Tibial artery (tissue), 4 donors: ENCODE results near the gene TIPRL.

Experiments used
- DNase-seq, 2 donors: peaks; one replicate each; pipeline ENCODE4 v3.0.0-alpha.2; 2019
- H3K27ac ChIP-seq, 2 donors: fragments of 200-600 bp; sonication (generic) in 1 of 2; 1 replicate in 1 of 2; 2 replicates in 1 of 2; pipeline ENCODE4 v1.5.1; 2018 to 2019; ENCODE audit warnings: mild to moderate bottlenecking in 1 of 2
- H3K27me3 ChIP-seq, 2 donors: fragments of 200-600 bp; sonication (generic) in 1 of 2; one replicate each; pipeline versions ENCODE4 v1.5.1 to v1.6.0; 2016 to 2019
- H3K36me3 ChIP-seq, 3 donors: fragments of 200-600 bp; sonication (generic) in 2 of 3; one replicate each; pipeline ENCODE4 v1.5.1; 2016 to 2019; ENCODE audit warnings: mild to moderate bottlenecking in 2 of 3
- H3K4me1 ChIP-seq, 4 donors: fragments of 200-600 bp; sonication (generic) in 2 of 4; 1 replicate in 3 of 4; 2 replicates in 1 of 4; pipeline ENCODE4 v1.5.1; 2016 to 2019
- H3K4me3 ChIP-seq, 2 donors: fragments of 200-600 bp; sonication (generic) in 1 of 2; 1 replicate in 1 of 2; 2 replicates in 1 of 2; pipeline ENCODE4 v1.5.1; 2018 to 2019; ENCODE audit warnings: mild to moderate bottlenecking in 2 of 2
- H3K9me3 ChIP-seq, 3 donors: fragments of 200-600 bp; sonication (generic) in 1 of 3; one replicate each; pipeline ENCODE4 v1.5.1; 2016 to 2019
- CTCF ChIP-seq, 2 experiments: fragments of 200-600 bp in 1 of 2; fragments of 450-650 bp in 1 of 2; IDR thresholded peaks; one replicate each; pipeline ENCODE4 v1.5.1; 2017 to 2019; ENCODE audit warnings: antibody characterized with exemption in 2 of 2, mild to moderate bottlenecking in 1 of 2, moderate library complexity in 1 of 2
- intact Hi-C: fragments of 100-400 bp; cut with DNase I; formaldehyde crosslinking; loops from one replicate; pipeline ENCODE4 v1.15.0; 2023; ENCODE audit warnings: low total_unique reads

The TIPRL gene

GRCh38 chr1:168224991-168225390 is 46.2 kb downstream of the TIPRL start:
- H3K27me3 ChIP-seq = no peaks in the 10 kb centered on the region
- H3K4me3 ChIP-seq = peak overlapping the region in 1 of 2 donors; percentile 98
- no peak for TF ChIP-seq CTCF (IDR thresholded peaks at IDR 0.05)
- H3K36me3 ChIP-seq = peaks cover 0 to 2% (median 0%) of the 10 kb centered on the region in 3 donors
- intact Hi-C loops = loop anchor here (5.0 kb wide), 1 partner anchor 48 kb away; the partner anchor contains the start of gene TIPRL
- DNase-seq = no peak
- no peaks in the 10 kb centered on the region for H3K9me3 ChIP-seq
- peak overlapping the region; percentile 89 to 98 for H3K27ac ChIP-seq
- peaks cover 0 to 33% (median 24%) of the 10 kb centered on the region in 4 donors for H3K4me1 ChIP-seq

GRCh38 chr1:168225476-168226190 is 46.9 kb downstream of the TIPRL start, which contains the start of gene SFT2D2:
Gene SFT2D2, plus strand, starts transcription at chr1:168226004. Its CDS starts 76 bp downstream, at chr1:168226080.
- TF ChIP-seq CTCF (IDR thresholded peaks at IDR 0.05) = no peak
- Histone ChIP-seq H3K4me3 (peak within 1 kb of the TSS; percentile 93 to 98), H3K27ac (peak within 1 kb of the TSS; percentile 89 to 98), H3K27me3 (no peaks in the 10 kb centered on the region), H3K4me1 (peaks cover 0 to 40% (median 27%) of the 10 kb centered on the region in 4 donors), H3K36me3 (peaks cover 0 to 7% (median 0%) of the 10 kb centered on the region in 3 donors), H3K9me3 (no peaks in the 10 kb centered on the region)
- intact Hi-C loops = loop anchor here (5.0 kb wide), 1 partner anchor 48 kb away; the partner anchor contains the start of gene TIPRL
- peak; percentile 60 to 88 for DNase-seq

GRCh38 chr1:168227620-168228019 is 48.9 kb downstream of the TIPRL start:
- no peak for TF ChIP-seq CTCF (IDR thresholded peaks at IDR 0.05)
- no peaks in the 10 kb centered on the region for H3K9me3 ChIP-seq
- peak overlapping the region; percentile 89 to 98 for H3K27ac ChIP-seq
- peak overlapping the region; percentile 93 to 98 for H3K4me3 ChIP-seq
- H3K27me3 ChIP-seq = no peaks in the 10 kb centered on the region
- peaks cover 0 to 51% (median 29%) of the 10 kb centered on the region in 4 donors for H3K4me1 ChIP-seq
- no peak for DNase-seq
- H3K36me3 ChIP-seq = peaks cover 11 to 25% (median 13%) of the 10 kb centered on the region in 3 donors
- intact Hi-C loops = loop anchor here (5.0 kb wide), 1 partner anchor 50 kb away; the partner anchor contains the start of gene TIPRL

GRCh38 chr1:168229893-168230292 is 51.1 kb downstream of the TIPRL start:
- Histone ChIP-seq H3K4me3 (no peak overlapping the region), H3K4me1 (peaks cover 0 to 55% (median 29%) of the 10 kb centered on the region in 4 donors), H3K9me3 (no peaks in the 10 kb centered on the region), H3K36me3 (peaks cover 28 to 48% (median 34%) of the 10 kb centered on the region in 3 donors), H3K27me3 (no peaks in the 10 kb centered on the region), H3K27ac (peak overlapping the region; percentile 89 to 98)
- no peak for DNase-seq
- no peak for TF ChIP-seq CTCF (IDR thresholded peaks at IDR 0.05)
- intact Hi-C loops = loop anchor here (5.0 kb wide), 1 partner anchor 53 kb away; the partner anchor contains the start of gene TIPRL

- no peak for DNase-seq
- Histone ChIP-seq H3K27me3 (no peaks in the 10 kb centered on the region), H3K4me3 (no peak overlapping the region), H3K4me1 (peaks cover 0 to 63% (median 29%) of the 10 kb centered on the region in 4 donors), H3K9me3 (no peaks in the 10 kb centered on the region), H3K36me3 (peaks cover 35 to 54% (median 41%) of the 10 kb centered on the region in 3 donors), H3K27ac (no peak overlapping the region)
- no peak for TF ChIP-seq CTCF (IDR thresholded peaks at IDR 0.05)
- intact Hi-C loops = no loop called here
Observed at GRCh38 chr1:168230709-168231108, 51.9 kb downstream of the TIPRL start.
